Measurements from ENCODE around the gene ANAPC15. TPM values are rescaled to one million over a fixed set of nuclear protein-coding genes. Genes with fewer than 3 reads are reported as not detected.
A peak's percentile ranks its signal among the peaks of the same experiment; 100 is the strongest.

ANAPC15 gene
- polyA plus RNA-seq, 3 donors from 2014 or later, result 70.9 to 76.7 (median 75.2) TPM

- Mint-ChIP-seq H3K27ac (peak overlapping the region in 1 of 6 donors; percentile 64), H3K36me3 (no peaks in the 10 kb centered on the region), H3K4me3 (no peak overlapping the region), H3K4me1 (peaks cover 38 to 49% of the 10 kb centered on the region in 2 donors), H3K9me3 (no peaks in the 10 kb centered on the region), H3K27me3 (ENCODE audit: low read depth in 3 of 3) (peaks cover 0 to 11% (median 0%) of the 10 kb centered on the region in 3 donors)
- no peak for DNase-seq
These were observed 37.4 kb downstream of the ANAPC15 start for GRCh38 chr11:72075109-72075508.

DNA sequence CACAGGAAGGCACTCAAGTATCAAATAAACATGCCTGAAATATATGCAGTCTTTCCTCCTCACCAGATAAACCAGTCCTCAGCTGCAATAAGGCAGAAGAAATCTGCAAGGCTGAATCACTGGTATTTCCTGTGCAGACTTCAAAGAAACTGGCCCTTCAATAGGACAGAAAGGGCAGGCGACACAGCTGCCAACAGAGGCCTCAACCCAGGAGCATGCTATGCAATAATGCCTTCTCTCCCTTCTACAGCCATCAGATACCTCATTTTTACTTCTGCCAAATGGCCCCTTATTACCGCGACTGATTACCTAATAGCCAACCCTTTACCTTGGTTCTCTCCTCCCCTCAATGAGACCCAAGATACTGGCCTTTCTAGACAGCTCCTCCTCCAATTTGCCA is 40.1 kb downstream of the ANAPC15 start:
- DNase-seq, result no peak
- Mint-ChIP-seq H3K36me3 (peaks cover 0 to 3% (median 0%) of the 10 kb centered on the region in 3 donors), H3K27ac (peak overlapping the region; percentile 63 to 96 (median 84)), H3K27me3 (ENCODE audit: low read depth in 3 of 3) (no peaks in the 10 kb centered on the region), H3K9me3 (no peaks in the 10 kb centered on the region), H3K4me3 (peak overlapping the region in 2 of 5 donors; percentile 21 to 44), H3K4me1 (peaks cover 53 to 59% of the 10 kb centered on the region in 2 donors)

DNA sequence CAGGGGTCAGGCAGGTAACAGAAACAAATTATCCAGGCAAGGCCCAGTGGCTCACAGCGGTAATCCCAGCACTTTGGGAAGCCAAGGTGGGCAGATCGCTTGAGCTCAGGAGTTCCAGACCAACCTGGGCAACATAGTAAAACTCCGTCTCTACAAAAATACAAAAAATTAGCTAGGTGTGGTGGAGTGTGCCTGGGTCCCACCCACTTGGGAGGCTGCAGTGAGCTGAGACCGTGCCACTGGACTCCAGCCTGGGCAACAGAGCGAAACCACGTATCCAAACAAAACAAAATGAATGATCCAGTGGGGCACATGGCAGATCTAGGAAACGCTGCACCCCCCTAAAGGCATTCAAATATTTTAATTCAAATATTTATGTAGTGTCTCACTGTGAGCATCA is 42.0 kb downstream of the ANAPC15 start:
- no peaks in the 10 kb centered on the region for H3K9me3 Mint-ChIP-seq
- H3K27ac Mint-ChIP-seq, result peak overlapping the region; percentile 80 to 97 (median 96)
- H3K4me1 Mint-ChIP-seq, result peaks cover 67 to 78% of the 10 kb centered on the region in 2 donors
- peaks cover 0 to 11% (median 3%) of the 10 kb centered on the region in 3 donors for H3K36me3 Mint-ChIP-seq
- peak overlapping the region; percentile 78 to 87 (median 80) for H3K4me3 Mint-ChIP-seq
- DNase-seq, result no peak
- H3K27me3 Mint-ChIP-seq (ENCODE audit: low read depth in 3 of 3), result no peaks in the 10 kb centered on the region

- peaks cover 0 to 12% (median 3%) of the 10 kb centered on the region in 3 donors for H3K36me3 Mint-ChIP-seq
- peak; percentile 16 to 35 (median 22) for DNase-seq
These were observed 42.7 kb downstream of the ANAPC15 start for GRCh38 chr11:72069787-72070251.

DNA sequence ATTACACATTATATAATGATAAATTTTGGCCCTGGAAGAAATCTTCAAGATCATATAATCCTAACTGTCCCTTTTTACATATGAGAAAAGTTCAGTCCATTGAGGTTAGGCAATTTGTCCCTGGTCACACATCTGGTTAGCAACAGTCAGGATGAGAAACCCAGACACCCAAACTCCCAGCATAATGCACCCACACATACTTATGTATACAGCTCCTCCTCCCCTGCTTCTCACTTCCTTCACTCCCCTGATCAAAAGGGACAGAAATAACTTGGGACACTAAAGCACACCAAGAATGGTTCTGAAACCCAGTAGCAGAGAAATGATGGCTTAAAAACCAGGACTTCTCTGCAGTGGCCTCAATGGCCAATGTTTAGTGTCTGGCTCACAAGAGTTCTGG is 43.3 kb downstream of the ANAPC15 start:
- no peaks in the 10 kb centered on the region for H3K9me3 Mint-ChIP-seq
- no peak for DNase-seq
- peaks cover 68 to 81% of the 10 kb centered on the region in 2 donors for H3K4me1 Mint-ChIP-seq
- H3K27ac Mint-ChIP-seq, result peak overlapping the region; percentile 80 to 97 (median 96)
- H3K36me3 Mint-ChIP-seq, result peaks cover 0 to 12% (median 3%) of the 10 kb centered on the region in 3 donors
- H3K27me3 Mint-ChIP-seq (ENCODE audit: low read depth in 3 of 3), result peaks cover 0 to 4% (median 0%) of the 10 kb centered on the region in 3 donors
- peak overlapping the region; percentile 78 to 87 (median 80) for H3K4me3 Mint-ChIP-seq

More at GRCh38 chr11:72069787-72070251, 42.7 kb downstream of the ANAPC15 start:
- H3K4me3 Mint-ChIP-seq, result peak overlapping the region; percentile 78 to 87 (median 80)
- peaks cover 68 to 81% of the 10 kb centered on the region in 2 donors for H3K4me1 Mint-ChIP-seq
- H3K9me3 Mint-ChIP-seq, result no peaks in the 10 kb centered on the region
- H3K27me3 Mint-ChIP-seq (ENCODE audit: low read depth in 3 of 3), result no peaks in the 10 kb centered on the region
- peak overlapping the region; percentile 80 to 97 (median 96) for H3K27ac Mint-ChIP-seq

DNA sequence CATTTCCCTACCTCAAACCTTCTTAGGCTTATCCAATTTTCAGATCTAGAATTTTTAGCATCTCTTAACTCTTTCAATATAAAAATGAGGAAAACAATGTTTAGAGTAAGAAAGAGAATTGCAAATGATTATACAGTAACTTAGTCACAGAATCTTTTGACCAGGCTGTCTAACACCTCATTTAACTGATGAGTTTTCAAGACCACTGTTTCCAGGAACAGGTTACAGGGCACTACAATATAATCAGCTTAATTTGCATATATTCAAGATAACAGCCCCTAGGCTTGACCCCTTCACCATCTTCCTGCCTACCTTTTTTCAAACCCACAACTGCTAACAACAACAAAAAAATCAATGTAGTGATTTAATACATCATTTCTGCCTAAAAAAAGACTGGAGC is 44.8 kb downstream of the ANAPC15 start:
- peaks cover 64 to 75% of the 10 kb centered on the region in 2 donors for H3K4me1 Mint-ChIP-seq
- no peak for DNase-seq
- H3K9me3 Mint-ChIP-seq, result no peaks in the 10 kb centered on the region
- H3K36me3 Mint-ChIP-seq, result peaks cover 0 to 12% (median 3%) of the 10 kb centered on the region in 3 donors
- H3K27me3 Mint-ChIP-seq (ENCODE audit: low read depth in 3 of 3), result peaks cover 0 to 4% (median 0%) of the 10 kb centered on the region in 3 donors
- H3K4me3 Mint-ChIP-seq, result peak overlapping the region; percentile 5 to 87 (median 52)
- H3K27ac Mint-ChIP-seq, result peak overlapping the region; percentile 55 to 96 (median 85)

GRCh38 chr11:72067266-72067665 is 45.2 kb downstream of the ANAPC15 start:
- peak overlapping the region in 4 of 5 donors; percentile 5 to 80 (median 32) for H3K4me3 Mint-ChIP-seq
- no peak for DNase-seq
- peak overlapping the region; percentile 36 to 96 (median 85) for H3K27ac Mint-ChIP-seq
- H3K4me1 Mint-ChIP-seq, result peaks cover 60 to 71% of the 10 kb centered on the region in 2 donors
- peaks cover 0 to 4% (median 0%) of the 10 kb centered on the region in 3 donors for H3K27me3 Mint-ChIP-seq (ENCODE audit: low read depth in 3 of 3)
- peaks cover 0 to 12% (median 3%) of the 10 kb centered on the region in 3 donors for H3K36me3 Mint-ChIP-seq
- no peaks in the 10 kb centered on the region for H3K9me3 Mint-ChIP-seq

- H3K4me3 Mint-ChIP-seq, result peak overlapping the region in 1 of 5 donors; percentile 80
These were observed 45.6 kb downstream of the ANAPC15 start for GRCh38 chr11:72066855-72067254.

DNA sequence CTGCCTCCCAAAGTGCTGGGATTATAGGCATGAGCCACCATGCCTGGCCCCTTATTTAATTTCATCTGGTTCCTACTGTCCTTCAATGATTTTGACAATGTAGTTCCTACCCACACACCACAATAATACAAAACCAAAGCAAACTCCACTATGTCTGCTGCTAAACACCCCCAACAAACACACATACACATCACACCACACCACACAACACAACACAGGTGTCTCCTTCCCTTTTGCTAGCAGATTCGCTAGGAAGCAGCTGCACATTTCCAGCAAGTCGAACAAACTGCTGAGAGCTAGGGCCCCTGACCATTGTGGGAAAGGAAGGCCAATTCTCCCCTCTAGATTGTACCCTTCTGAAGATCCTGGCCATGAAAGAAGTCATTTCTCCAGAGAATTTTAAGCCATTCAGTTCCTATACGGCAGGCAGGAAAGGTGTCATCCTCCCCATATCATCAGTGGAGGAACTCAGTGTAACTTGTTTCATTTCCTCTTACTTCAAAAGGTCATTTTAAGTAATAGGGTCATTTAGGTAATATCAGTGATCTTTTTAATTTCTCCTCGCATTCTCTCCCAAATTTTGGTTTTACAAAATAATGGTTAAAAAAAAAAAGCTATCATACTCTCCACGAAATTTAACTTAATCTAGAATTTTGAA is 50.6 kb downstream of the ANAPC15 start:
- Mint-ChIP-seq H3K9me3 (no peaks in the 10 kb centered on the region), H3K27ac (peak overlapping the region in 3 of 6 donors; percentile 4 to 58 (median 32)), H3K36me3 (peaks cover 4 to 15% (median 5%) of the 10 kb centered on the region in 3 donors), H3K4me1 (peaks cover 12 to 17% of the 10 kb centered on the region in 2 donors), H3K4me3 (peak overlapping the region in 1 of 5 donors; percentile 1), H3K27me3 (ENCODE audit: low read depth in 3 of 3) (peaks cover 0 to 4% (median 0%) of the 10 kb centered on the region in 3 donors)
- no peak for DNase-seq

More at GRCh38 chr11:72066855-72067254, 45.6 kb downstream of the ANAPC15 start:
- Mint-ChIP-seq H3K9me3 (no peaks in the 10 kb centered on the region), H3K27me3 (ENCODE audit: low read depth in 3 of 3) (peaks cover 0 to 4% (median 0%) of the 10 kb centered on the region in 3 donors), H3K36me3 (peaks cover 2 to 13% (median 5%) of the 10 kb centered on the region in 3 donors), H3K4me1 (peaks cover 57 to 67% of the 10 kb centered on the region in 2 donors), H3K27ac (peak overlapping the region; percentile 75 to 96 (median 82))
- DNase-seq, result no peak

Other genes with a start within 250 kb of the ANAPC15 start
- gene DEFB131B, start 234.2 kb downstream of the ANAPC15 start, polyA plus RNA-seq, result not detected
- 1 to 10 TPM; 4.0 to 5.0 (median 4.5) TPM for gene XNDC1N, start 184.1 kb downstream of the ANAPC15 start, polyA plus RNA-seq
- 10 to 100 TPM in 2 of 3 donors, 1 to 10 TPM in 1; 9.8 to 16.0 (median 13.4) TPM for gene RNF121, start 183.6 kb downstream of the ANAPC15 start, polyA plus RNA-seq
- gene IL18BP, start 113.8 kb downstream of the ANAPC15 start, polyA plus RNA-seq, result 10 to 100 TPM in 1 of 3 donors, 1 to 10 TPM in 2; 6.0 to 22.6 (median 8.6) TPM
- gene NUMA1, start 32.2 kb downstream of the ANAPC15 start, polyA plus RNA-seq, result 10 to 100 TPM in 2 of 3 donors, 1 to 10 TPM in 1; 2.7 to 92.5 (median 10.5) TPM
- 1 to 10 TPM in 2 of 3 donors, not detected in 1; 3.4 to 4.7 TPM for gene LRRC51, start 31.8 kb downstream of the ANAPC15 start, polyA plus RNA-seq
- gene LAMTOR1, start 9.4 kb downstream of the ANAPC15 start, polyA plus RNA-seq, result 100 to 1,000 TPM; 110 to 181 (median 138) TPM
- not detected for gene TOMT, start 6.8 kb downstream of the ANAPC15 start, polyA plus RNA-seq
- under 1 TPM in 1 of 3 donors, not detected in 2; 0.28 TPM for gene FOLR3, start 23.0 kb upstream of the ANAPC15 start, polyA plus RNA-seq
- gene FOLR1, start 79.4 kb upstream of the ANAPC15 start, polyA plus RNA-seq, result not detected
- gene FOLR2, start 104.1 kb upstream of the ANAPC15 start, polyA plus RNA-seq, result 1 to 10 TPM in 1 of 3 donors, not detected in 2; 1.2 TPM
- gene INPPL1, start 112.1 kb upstream of the ANAPC15 start, polyA plus RNA-seq, result 10 to 100 TPM in 1 of 3 donors, 1 to 10 TPM in 2; 3.5 to 13.8 (median 5.8) TPM
- not detected for gene PHOX2A, start 131.5 kb upstream of the ANAPC15 start, polyA plus RNA-seq

All from immature natural killer cell (primary cell).